Measurements from ENCODE around the gene NLGN4Y. TPM values are rescaled to one million over a fixed set of nuclear protein-coding genes. Genes with fewer than 3 reads are reported as not detected.

Gene NLGN4Y
- total RNA-seq, 1 experiment from 2014 or later, result not detected

DNA sequence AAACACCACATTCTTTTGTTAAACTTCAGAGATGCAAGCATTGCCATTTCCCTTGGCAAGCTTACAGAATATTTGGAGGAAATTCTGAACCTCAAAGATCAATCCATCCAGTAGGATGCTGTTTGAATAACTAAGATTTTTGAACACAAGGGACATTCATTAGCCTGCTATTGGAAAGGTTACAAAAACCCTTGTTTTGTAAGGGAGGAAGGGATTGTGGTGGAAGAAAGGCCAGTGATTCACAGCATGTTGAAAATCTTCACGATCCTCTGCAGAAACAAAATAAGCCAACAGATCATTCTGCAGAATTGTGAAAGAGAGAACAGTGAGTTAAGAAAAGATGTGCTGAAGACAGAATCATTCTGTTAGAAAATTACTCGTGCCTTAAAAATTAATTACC, 297.9 kb downstream of the NLGN4Y start:
- no peak for TF ChIP-seq TCF7L2 (IDR thresholded peaks at IDR 0.05; ENCODE audit: low read depth, low read length)
- no peak for TF ChIP-seq POLR2AphosphoS5 (IDR thresholded peaks at IDR 0.05; ENCODE audit: low read depth, low read length)
- TF ChIP-seq, protein P1, sequence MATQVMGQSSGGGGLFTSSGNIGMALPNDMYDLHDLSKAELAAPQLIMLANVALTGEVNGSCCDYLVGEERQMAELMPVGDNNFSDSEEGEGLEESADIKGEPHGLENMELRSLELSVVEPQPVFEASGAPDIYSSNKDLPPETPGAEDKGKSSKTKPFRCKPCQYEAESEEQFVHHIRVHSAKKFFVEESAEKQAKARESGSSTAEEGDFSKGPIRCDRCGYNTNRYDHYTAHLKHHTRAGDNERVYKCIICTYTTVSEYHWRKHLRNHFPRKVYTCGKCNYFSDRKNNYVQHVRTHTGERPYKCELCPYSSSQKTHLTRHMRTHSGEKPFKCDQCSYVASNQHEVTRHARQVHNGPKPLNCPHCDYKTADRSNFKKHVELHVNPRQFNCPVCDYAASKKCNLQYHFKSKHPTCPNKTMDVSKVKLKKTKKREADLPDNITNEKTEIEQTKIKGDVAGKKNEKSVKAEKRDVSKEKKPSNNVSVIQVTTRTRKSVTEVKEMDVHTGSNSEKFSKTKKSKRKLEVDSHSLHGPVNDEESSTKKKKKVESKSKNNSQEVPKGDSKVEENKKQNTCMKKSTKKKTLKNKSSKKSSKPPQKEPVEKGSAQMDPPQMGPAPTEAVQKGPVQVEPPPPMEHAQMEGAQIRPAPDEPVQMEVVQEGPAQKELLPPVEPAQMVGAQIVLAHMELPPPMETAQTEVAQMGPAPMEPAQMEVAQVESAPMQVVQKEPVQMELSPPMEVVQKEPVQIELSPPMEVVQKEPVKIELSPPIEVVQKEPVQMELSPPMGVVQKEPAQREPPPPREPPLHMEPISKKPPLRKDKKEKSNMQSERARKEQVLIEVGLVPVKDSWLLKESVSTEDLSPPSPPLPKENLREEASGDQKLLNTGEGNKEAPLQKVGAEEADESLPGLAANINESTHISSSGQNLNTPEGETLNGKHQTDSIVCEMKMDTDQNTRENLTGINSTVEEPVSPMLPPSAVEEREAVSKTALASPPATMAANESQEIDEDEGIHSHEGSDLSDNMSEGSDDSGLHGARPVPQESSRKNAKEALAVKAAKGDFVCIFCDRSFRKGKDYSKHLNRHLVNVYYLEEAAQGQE (IDR thresholded peaks at IDR 0.05; ENCODE audit: insufficient read depth in 1 of 2, low read depth in 2 of 2, low read length in 1 of 2), result no peak
- TF ChIP-seq SIN3A (IDR thresholded peaks at IDR 0.05; ENCODE audit: borderline replicate concordance, insufficient read depth, low read depth, low read length), result no peak
- TF ChIP-seq, protein P2, sequence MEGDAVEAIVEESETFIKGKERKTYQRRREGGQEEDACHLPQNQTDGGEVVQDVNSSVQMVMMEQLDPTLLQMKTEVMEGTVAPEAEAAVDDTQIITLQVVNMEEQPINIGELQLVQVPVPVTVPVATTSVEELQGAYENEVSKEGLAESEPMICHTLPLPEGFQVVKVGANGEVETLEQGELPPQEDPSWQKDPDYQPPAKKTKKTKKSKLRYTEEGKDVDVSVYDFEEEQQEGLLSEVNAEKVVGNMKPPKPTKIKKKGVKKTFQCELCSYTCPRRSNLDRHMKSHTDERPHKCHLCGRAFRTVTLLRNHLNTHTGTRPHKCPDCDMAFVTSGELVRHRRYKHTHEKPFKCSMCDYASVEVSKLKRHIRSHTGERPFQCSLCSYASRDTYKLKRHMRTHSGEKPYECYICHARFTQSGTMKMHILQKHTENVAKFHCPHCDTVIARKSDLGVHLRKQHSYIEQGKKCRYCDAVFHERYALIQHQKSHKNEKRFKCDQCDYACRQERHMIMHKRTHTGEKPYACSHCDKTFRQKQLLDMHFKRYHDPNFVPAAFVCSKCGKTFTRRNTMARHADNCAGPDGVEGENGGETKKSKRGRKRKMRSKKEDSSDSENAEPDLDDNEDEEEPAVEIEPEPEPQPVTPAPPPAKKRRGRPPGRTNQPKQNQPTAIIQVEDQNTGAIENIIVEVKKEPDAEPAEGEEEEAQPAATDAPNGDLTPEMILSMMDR (IDR thresholded peaks at IDR 0.05), result no peak
- POLR2A ChIA-PET, result no interaction called here
- BruUV-seq (replicated peaks), result no TSS peak
- in situ Hi-C loops (cut with HindIII; ENCODE audit: low pct_unique_long_range_greater_than_20kb, low sequenced_read_pairs) (no loop called here), intact Hi-C loops (cut with micrococcal nuclease; ENCODE audit: unreplicated experiment) (no loop called here)
- CTCF ChIA-PET, result no interaction called here
- Histone ChIP-seq H3K36me3 (ENCODE audit: control insufficient read depth, insufficient read depth, low read length) (no peaks in the 10 kb centered on the region), H3K27ac (ENCODE audit: low read length) (no peak overlapping the region), H3K9me3 (ENCODE audit: control insufficient read depth, insufficient read depth, low read depth, low read length) (no peaks in the 10 kb centered on the region), H3K27me3 (ENCODE audit: control insufficient read depth, insufficient read depth, low read length) (no peaks in the 10 kb centered on the region), H3K4me1 (ENCODE audit: control insufficient read depth, insufficient read depth, low read length) (no peaks in the 10 kb centered on the region), H3K4me3 (ENCODE audit: low read depth in 2 of 2, low read length in 2 of 2) (no peak overlapping the region)
- no peak for DNase-seq (ENCODE audit: low read depth, low spot score)
- ATAC-seq, result no peak

- no peak overlapping the region for H3K4me3 ChIP-seq (ENCODE audit: low read depth in 2 of 2, low read length in 2 of 2)
- ATAC-seq (no peak), DNase-seq (ENCODE audit: low read depth, low spot score) (no peak)
- in situ Hi-C loops (cut with HindIII; ENCODE audit: low pct_unique_long_range_greater_than_20kb, low sequenced_read_pairs), result no loop called here
- CTCF ChIA-PET, result no interaction called here
- no peak overlapping the region for H3K27ac ChIP-seq (ENCODE audit: low read length)
- BruUV-seq (replicated peaks), result no TSS peak
- H3K9me3 ChIP-seq (ENCODE audit: control insufficient read depth, insufficient read depth, low read depth, low read length), result no peaks in the 10 kb centered on the region
- no peaks in the 10 kb centered on the region for H3K36me3 ChIP-seq (ENCODE audit: control insufficient read depth, insufficient read depth, low read length)
- H3K27me3 ChIP-seq (ENCODE audit: control insufficient read depth, insufficient read depth, low read length), result no peaks in the 10 kb centered on the region
- no peak for TF ChIP-seq POLR2AphosphoS5 (IDR thresholded peaks at IDR 0.05; ENCODE audit: low read depth, low read length)
- no peak for TF ChIP-seq SIN3A (IDR thresholded peaks at IDR 0.05; ENCODE audit: borderline replicate concordance, insufficient read depth, low read depth, low read length)
- no peak for TF ChIP-seq TCF7L2 (IDR thresholded peaks at IDR 0.05; ENCODE audit: low read depth, low read length)
- TF ChIP-seq, protein P1 (IDR thresholded peaks at IDR 0.05; ENCODE audit: insufficient read depth in 1 of 2, low read depth in 2 of 2, low read length in 1 of 2), result no peak
- TF ChIP-seq, protein P2 (IDR thresholded peaks at IDR 0.05), result no peak
- H3K4me1 ChIP-seq (ENCODE audit: control insufficient read depth, insufficient read depth, low read length), result no peaks in the 10 kb centered on the region
- intact Hi-C loops (cut with micrococcal nuclease; ENCODE audit: unreplicated experiment), result no loop called here
- POLR2A ChIA-PET, result no interaction called here
Measured at GRCh38 chrY:14822906-14823305, 298.6 kb downstream of the NLGN4Y start.
